Peyer's patch (tissue), 4 donors: ENCODE measurements around the gene AHSA1.

Source experiments
- CTCF ChIP-seq, 6 experiments: fragments of 450-650 bp in 4 of 6; fragments of 200-600 bp in 2 of 6; sonication (generic) in 1 of 6; IDR thresholded peaks; one replicate each; pipeline ENCODE4 v1.5.1; 2017 to 2019; ENCODE audit warnings: antibody characterized with exemption in 6 of 6, mild to moderate bottlenecking in 3 of 6, moderate library complexity in 1 of 6
- POLR2A ChIP-seq, 2 donors: fragments of 450-650 bp; IDR thresholded peaks; one replicate each; pipeline ENCODE4 v1.5.1; 2017; ENCODE audit warnings: antibody characterized with exemption in 2 of 2, mild to moderate bottlenecking in 2 of 2, moderate library complexity in 2 of 2

DNA sequence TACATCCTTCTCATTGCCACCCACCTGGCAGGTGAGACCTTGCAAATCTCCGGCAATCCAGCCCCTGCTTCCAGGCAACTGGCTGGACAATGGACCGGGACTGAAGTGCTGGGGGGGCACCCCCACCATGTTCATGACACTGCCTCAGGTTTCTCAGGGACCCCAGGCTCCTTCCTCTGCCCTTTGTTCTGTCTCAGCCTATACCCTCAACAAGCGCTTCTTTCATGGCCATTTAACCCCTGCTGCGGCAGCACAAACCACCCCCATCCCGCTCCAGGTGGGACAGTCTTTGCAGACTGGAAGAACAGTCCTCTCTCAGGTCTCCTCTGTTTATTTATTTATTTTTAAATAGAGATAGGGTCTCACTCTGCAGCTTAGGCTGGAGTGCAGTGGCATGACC is 33.2 kb downstream of the AHSA1 start:
- no peak for TF ChIP-seq CTCF (IDR thresholded peaks at IDR 0.05)
- no peak for TF ChIP-seq POLR2A (IDR thresholded peaks at IDR 0.05)
